ENCODE results near the gene TMEM88.

Gene TMEM88

GRCh38 chr17:7857713-7858521 lies 3.1 kb downstream of the TMEM88 start, which contains the start of gene CYB5D1:
Gene CYB5D1 (plus strand): TSS chr17:7858003. CDS start chr17:7858135, 132 bp downstream.
- peak within 1 kb of the TSS; percentile 96 for H2AFZ ChIP-seq (ENCODE audit: low read length)
- H3K4me3 ChIP-seq (ENCODE audit: low read length, poor library complexity, severe bottlenecking) = peak within 1 kb of the TSS; percentile 76
- no peaks in the 10 kb centered on the region for H3K9me3 ChIP-seq (ENCODE audit: insufficient read depth, low read depth, low read length)
- H3K4me1 ChIP-seq (ENCODE audit: insufficient read depth, low read length, poor library complexity, severe bottlenecking) = peaks cover 19% of the 10 kb centered on the region
- H3K36me3 ChIP-seq (ENCODE audit: insufficient read depth, low read length) = peaks cover 3% of the 10 kb centered on the region; the same call in 1 of the 2 replicates
- no peaks in the 10 kb centered on the region for H3F3A ChIP-seq (ENCODE audit: low read depth)
- TF ChIP-seq CTCF (conservative IDR thresholded peaks at IDR 0.05; ENCODE audit: low read length) = no peak
- no peaks in the 10 kb centered on the region for H3K27me3 ChIP-seq (ENCODE audit: insufficient read depth, low read length, poor library complexity, severe bottlenecking)
- H3K9me2 ChIP-seq (replicated peaks; ENCODE audit: low read depth, low read length) = no peaks in the 10 kb centered on the region
- H3K79me2 ChIP-seq (ENCODE audit: insufficient read depth, low read length) = peaks cover 21% of the 10 kb centered on the region; the same call in 1 of the 2 replicates
- H3K9ac ChIP-seq (ENCODE audit: low read depth, low read length, poor library complexity, severe bottlenecking) = peak within 1 kb of the TSS; percentile 71
- peaks cover 5% of the 10 kb centered on the region for H4K20me1 ChIP-seq (ENCODE audit: insufficient read depth, low read length, poor library complexity, severe bottlenecking)
- H3K4me2 ChIP-seq (ENCODE audit: low read depth, low read length, poor library complexity, severe bottlenecking) = peak within 1 kb of the TSS; percentile 92

- H3K9me2 ChIP-seq (replicated peaks; ENCODE audit: low read depth, low read length) = no peaks in the 10 kb centered on the region
- H3K27me3 ChIP-seq (ENCODE audit: insufficient read depth, low read length, poor library complexity, severe bottlenecking) = no peaks in the 10 kb centered on the region
- H3F3A ChIP-seq (ENCODE audit: low read depth) = no peaks in the 10 kb centered on the region
- H3K4me2 ChIP-seq (ENCODE audit: low read depth, low read length, poor library complexity, severe bottlenecking) = peak overlapping the region; percentile 92
- H4K20me1 ChIP-seq (ENCODE audit: insufficient read depth, low read length, poor library complexity, severe bottlenecking) = peaks cover 5% of the 10 kb centered on the region
- no peaks in the 10 kb centered on the region; the same call in 1 of the 2 replicates for H3K36me3 ChIP-seq (ENCODE audit: insufficient read depth, low read length)
- H3K9me3 ChIP-seq (ENCODE audit: insufficient read depth, low read depth, low read length) = no peaks in the 10 kb centered on the region
- TF ChIP-seq CTCF (conservative IDR thresholded peaks at IDR 0.05; ENCODE audit: low read length) = no peak
- TF ChIP-seq EZH2phosphoT487 (IDR thresholded peaks at IDR 0.05; ENCODE audit: borderline replicate concordance) = no peak
- H3K9ac ChIP-seq (ENCODE audit: low read depth, low read length, poor library complexity, severe bottlenecking) = peak overlapping the region; percentile 71
- no peak overlapping the region for H2AFZ ChIP-seq (ENCODE audit: low read length)
- H3K79me2 ChIP-seq (ENCODE audit: insufficient read depth, low read length) = peaks cover 21% of the 10 kb centered on the region; the same call in 1 of the 2 replicates
- H3K4me1 ChIP-seq (ENCODE audit: insufficient read depth, low read length, poor library complexity, severe bottlenecking) = peaks cover 19% of the 10 kb centered on the region
- H3K4me3 ChIP-seq (ENCODE audit: low read length, poor library complexity, severe bottlenecking) = peak overlapping the region; percentile 76
These were observed 3.6 kb downstream of the TMEM88 start for GRCh38 chr17:7858522-7858810.

- no peaks in the 10 kb centered on the region for H3F3A ChIP-seq (ENCODE audit: low read depth)
- H3K9ac ChIP-seq (ENCODE audit: low read depth, low read length, poor library complexity, severe bottlenecking) = no peak overlapping the region
- H4K20me1 ChIP-seq (ENCODE audit: insufficient read depth, low read length, poor library complexity, severe bottlenecking) = peaks cover 5% of the 10 kb centered on the region
- no peak for TF ChIP-seq EZH2phosphoT487 (IDR thresholded peaks at IDR 0.05; ENCODE audit: borderline replicate concordance)
- TF ChIP-seq CTCF (conservative IDR thresholded peaks at IDR 0.05; ENCODE audit: low read length) = no peak
- no peak overlapping the region for H3K4me3 ChIP-seq (ENCODE audit: low read length, poor library complexity, severe bottlenecking)
- no peaks in the 10 kb centered on the region; the same call in 1 of the 2 replicates for H3K36me3 ChIP-seq (ENCODE audit: insufficient read depth, low read length)
- H3K79me2 ChIP-seq (ENCODE audit: insufficient read depth, low read length) = peaks cover 21% of the 10 kb centered on the region; the same call in 1 of the 2 replicates
- no peak overlapping the region for H2AFZ ChIP-seq (ENCODE audit: low read length)
- no peaks in the 10 kb centered on the region for H3K9me3 ChIP-seq (ENCODE audit: insufficient read depth, low read depth, low read length)
- H3K9me2 ChIP-seq (replicated peaks; ENCODE audit: low read depth, low read length) = no peaks in the 10 kb centered on the region
- H3K4me2 ChIP-seq (ENCODE audit: low read depth, low read length, poor library complexity, severe bottlenecking) = peak overlapping the region; percentile 92
- peaks cover 19% of the 10 kb centered on the region for H3K4me1 ChIP-seq (ENCODE audit: insufficient read depth, low read length, poor library complexity, severe bottlenecking)
- H3K27me3 ChIP-seq (ENCODE audit: insufficient read depth, low read length, poor library complexity, severe bottlenecking) = no peaks in the 10 kb centered on the region
These were observed 4.2 kb downstream of the TMEM88 start for GRCh38 chr17:7859028-7859427.

Measured in Loucy (cell line).